ENCODE measurements around the gene STXBP6. TPM values are rescaled to one million over a fixed set of nuclear protein-coding genes. Genes with fewer than 3 reads are reported as not detected.
A peak's percentile ranks its signal among the peaks of the same experiment; 100 is the strongest.

The STXBP6 gene
- total and polyA plus RNA-seq, 10 of the 15 experiments (the other 5 are each of a cell fraction or from before 2014, with no cell fraction given) = 1.2 to 47.3 (median 1.9) TPM

- TF ChIP-seq RAD51 (IDR thresholded peaks at IDR 0.05) (no peak), EZH2 (IDR thresholded peaks at IDR 0.05; ENCODE audit: borderline replicate concordance, control insufficient read depth, low read depth, low read length) (no peak), CREM (IDR thresholded peaks at IDR 0.05; ENCODE audit: low read depth) (no peak), YBX1 (IDR thresholded peaks at IDR 0.05) (no peak), PAX8 (IDR thresholded peaks at IDR 0.05) (no peak)
- TF ChIP-seq, protein P1, sequence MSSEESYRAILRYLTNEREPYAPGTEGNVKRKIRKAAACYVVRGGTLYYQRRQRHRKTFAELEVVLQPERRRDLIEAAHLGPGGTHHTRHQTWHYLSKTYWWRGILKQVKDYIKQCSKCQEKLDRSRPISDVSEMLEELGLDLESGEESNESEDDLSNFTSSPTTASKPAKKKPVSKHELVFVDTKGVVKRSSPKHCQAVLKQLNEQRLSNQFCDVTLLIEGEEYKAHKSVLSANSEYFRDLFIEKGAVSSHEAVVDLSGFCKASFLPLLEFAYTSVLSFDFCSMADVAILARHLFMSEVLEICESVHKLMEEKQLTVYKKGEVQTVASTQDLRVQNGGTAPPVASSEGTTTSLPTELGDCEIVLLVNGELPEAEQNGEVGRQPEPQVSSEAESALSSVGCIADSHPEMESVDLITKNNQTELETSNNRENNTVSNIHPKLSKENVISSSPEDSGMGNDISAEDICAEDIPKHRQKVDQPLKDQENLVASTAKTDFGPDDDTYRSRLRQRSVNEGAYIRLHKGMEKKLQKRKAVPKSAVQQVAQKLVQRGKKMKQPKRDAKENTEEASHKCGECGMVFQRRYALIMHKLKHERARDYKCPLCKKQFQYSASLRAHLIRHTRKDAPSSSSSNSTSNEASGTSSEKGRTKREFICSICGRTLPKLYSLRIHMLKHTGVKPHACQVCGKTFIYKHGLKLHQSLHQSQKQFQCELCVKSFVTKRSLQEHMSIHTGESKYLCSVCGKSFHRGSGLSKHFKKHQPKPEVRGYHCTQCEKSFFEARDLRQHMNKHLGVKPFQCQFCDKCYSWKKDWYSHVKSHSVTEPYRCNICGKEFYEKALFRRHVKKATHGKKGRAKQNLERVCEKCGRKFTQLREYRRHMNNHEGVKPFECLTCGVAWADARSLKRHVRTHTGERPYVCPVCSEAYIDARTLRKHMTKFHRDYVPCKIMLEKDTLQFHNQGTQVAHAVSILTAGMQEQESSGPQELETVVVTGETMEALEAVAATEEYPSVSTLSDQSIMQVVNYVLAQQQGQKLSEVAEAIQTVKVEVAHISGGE (CRISPR knock-in tag; IDR thresholded peaks at IDR 0.05) = no peak
Measured at GRCh38 chr14:24925771-24926374, 124.1 kb downstream of the STXBP6 start (continued).

- FAIRE-seq (no peak), DNase-seq (ENCODE audit: low read depth, low spot score) (no peak), ATAC-seq (peak; percentile 90)
- BruUV-seq (replicated peaks) = no TSS peak
- Histone ChIP-seq H3K27ac (ENCODE audit: control insufficient read depth, insufficient read depth) (no peak overlapping the region), H3K9ac (ENCODE audit: control insufficient read depth, insufficient read depth, low read length) (no peak overlapping the region), H3K4me3 (no peak overlapping the region), H3K4me1 (ENCODE audit: control insufficient read depth, insufficient read depth, low read length) (no peaks in the 10 kb centered on the region), H3K4me2 (ENCODE audit: control insufficient read depth, insufficient read depth) (no peak overlapping the region), H2AFZ (ENCODE audit: control insufficient read depth, low read depth, low read length) (no peak overlapping the region), H3K27me3 (replicated peaks in 1 of 2; ENCODE audit: control insufficient read depth in 2 of 2, insufficient read depth in 2 of 2, low read length in 1 of 2) (no peaks in the 10 kb centered on the region), H3K79me2 (ENCODE audit: control insufficient read depth, insufficient read depth, low read length) (no peaks in the 10 kb centered on the region), H4K20me1 (ENCODE audit: control insufficient read depth, insufficient read depth) (no peaks in the 10 kb centered on the region), H3K9me3 (replicated peaks; ENCODE audit: control insufficient read depth, insufficient read depth, low read length) (no peaks in the 10 kb centered on the region), H3K36me3 (ENCODE audit: control insufficient read depth in 2 of 2, insufficient read depth in 2 of 2, low read length in 1 of 2) (no peaks in the 10 kb centered on the region)
- CTCF ChIA-PET = interaction anchor here (0.6 to 6.9 kb wide), 13 partner anchors 12 to 214 kb away, joined by 3 to 37 read pairs (median 3); no protein-coding TSS in a partner anchor
- POLR2A ChIA-PET = interaction anchor here (1.3 to 2.8 kb wide), 6 partner anchors 10 to 42 kb away, joined by 3 to 15 read pairs (median 6); no protein-coding TSS in a partner anchor
- intact Hi-C loops (cut with micrococcal nuclease; ENCODE audit: unreplicated experiment) (no loop called here), in situ Hi-C loops (cut with MboI) (no loop called here)
- SMC1A ChIA-PET (ENCODE audit: uncharacterized antibody, unreplicated experiment) = interaction anchor here (0.9 to 7.3 kb wide), 25 partner anchors 8 to 119 kb away, joined by 3 to 84 read pairs (median 6); no protein-coding TSS in a partner anchor
- 2% methylated on average over 3 of the region's 3 CpGs for WGBS (ENCODE audit: insufficient coverage, insufficient replicate concordance, low lambda C conversion rate, missing lambda C conversion rate)
- RAD21 ChIA-PET (ENCODE audit: unreplicated experiment) = interaction anchor here (0.6 to 5.0 kb wide), 14 partner anchors 9 to 118 kb away, joined by 3 to 35 read pairs (median 6); no protein-coding TSS in a partner anchor
- TF ChIP-seq NR2F1 (conservative IDR thresholded peaks at IDR 0.05) (0 out of 2 replicates have a peak, but pooled peaks have one; percentile 28), TBL1XR1 (IDR thresholded peaks at IDR 0.05; ENCODE audit: low read depth, low read length) (no peak), ZBTB40 (IDR thresholded peaks at IDR 0.05; ENCODE audit: borderline replicate concordance) (no peak), IKZF1 (conservative IDR thresholded peaks at IDR 0.05) (no peak), SP1 (IDR thresholded peaks at IDR 0.05; ENCODE audit: low read depth, low read length) (no peak), CHD1 (IDR thresholded peaks at IDR 0.05; ENCODE audit: low read depth, low read length) (no peak), KLF5 (IDR thresholded peaks at IDR 0.05; ENCODE audit: partially characterized antibody) (no peak), RCOR1 (conservative IDR thresholded peaks at IDR 0.05; ENCODE audit: low read depth, low read length) (no peak), NFYB (IDR thresholded peaks at IDR 0.05; ENCODE audit: insufficient read depth, low read depth, low read length) (no peak), BMI1 (IDR thresholded peaks at IDR 0.05; ENCODE audit: borderline replicate concordance) (no peak)
Measured at GRCh38 chr14:24924544-24924943, 125.4 kb downstream of the STXBP6 start.
